GM21390 (cell line): ENCODE measurements around the gene GTPBP1.

Experiments
- ATAC-seq: cut with Tn5 transposase; IDR thresholded peaks from one replicate; pipeline ENCODE4 v1.9.1; 2021; ENCODE audit not compliant: unreplicated experiment

Gene GTPBP1

DNA sequence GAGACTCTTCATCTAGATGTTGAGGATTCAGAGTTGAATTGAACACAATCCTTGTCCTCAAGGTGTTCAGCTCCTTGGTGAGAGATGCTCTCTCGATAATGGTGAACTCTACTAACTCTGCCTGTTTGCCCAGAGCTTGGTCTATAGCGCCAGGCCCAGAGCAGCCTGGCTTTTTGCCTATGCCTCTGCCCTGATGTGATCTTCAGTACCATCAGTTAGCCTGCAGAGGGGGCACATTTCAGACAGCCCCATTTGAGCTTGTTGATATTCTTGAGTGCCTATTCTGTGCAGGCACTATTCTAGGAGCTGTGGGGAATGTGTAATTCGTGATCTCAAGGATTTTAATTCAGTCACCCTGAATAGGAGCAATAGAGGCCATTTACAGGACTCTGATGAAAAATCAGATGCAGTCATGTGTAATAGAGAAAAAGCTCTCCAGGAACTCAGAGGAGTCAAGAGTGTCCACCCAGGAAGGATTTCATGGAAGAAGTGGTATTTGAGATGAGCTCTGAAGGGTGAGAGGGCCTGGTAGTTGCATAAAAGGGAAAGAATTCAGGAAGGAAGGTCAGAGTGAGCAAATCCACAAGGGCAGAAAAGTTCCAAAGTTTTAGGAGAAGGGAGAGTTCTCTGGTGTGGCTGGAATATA, 19.3 kb downstream of the GTPBP1 start:
- no peak for ATAC-seq

DNA sequence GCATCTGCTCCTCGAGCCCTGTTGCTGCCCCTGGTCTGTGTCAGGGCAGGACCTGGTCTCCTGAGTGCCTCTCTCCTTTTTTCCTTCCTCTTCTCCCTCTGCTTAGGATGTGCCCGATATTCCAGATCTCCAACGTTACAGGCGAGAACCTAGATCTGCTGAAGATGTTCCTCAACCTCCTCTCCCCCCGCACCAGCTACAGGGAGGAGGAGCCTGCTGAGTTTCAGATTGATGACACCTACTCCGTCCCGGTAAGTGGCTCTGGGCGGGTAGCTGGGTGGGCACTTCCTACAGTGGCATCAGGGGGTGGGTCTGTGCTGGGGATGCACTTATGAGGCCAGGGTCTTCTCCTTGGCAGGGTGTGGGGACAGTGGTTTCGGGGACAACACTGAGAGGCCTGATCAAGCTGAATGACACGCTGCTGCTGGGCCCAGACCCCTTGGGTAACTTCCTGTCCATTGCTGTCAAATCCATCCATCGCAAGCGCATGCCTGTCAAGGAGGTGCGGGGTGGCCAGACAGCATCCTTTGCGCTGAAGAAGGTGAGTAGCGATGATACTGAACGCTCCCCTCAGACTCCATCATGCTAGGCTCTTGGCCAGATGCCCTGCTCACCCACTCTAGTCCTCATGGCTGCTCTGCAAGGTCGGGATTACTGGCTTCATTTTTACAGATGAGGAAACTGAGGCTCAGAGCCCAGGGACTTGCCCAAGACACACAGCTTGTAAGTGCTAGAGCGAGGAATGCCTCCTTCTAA, 20.3 kb downstream of the GTPBP1 start:
- ATAC-seq = no peak

DNA sequence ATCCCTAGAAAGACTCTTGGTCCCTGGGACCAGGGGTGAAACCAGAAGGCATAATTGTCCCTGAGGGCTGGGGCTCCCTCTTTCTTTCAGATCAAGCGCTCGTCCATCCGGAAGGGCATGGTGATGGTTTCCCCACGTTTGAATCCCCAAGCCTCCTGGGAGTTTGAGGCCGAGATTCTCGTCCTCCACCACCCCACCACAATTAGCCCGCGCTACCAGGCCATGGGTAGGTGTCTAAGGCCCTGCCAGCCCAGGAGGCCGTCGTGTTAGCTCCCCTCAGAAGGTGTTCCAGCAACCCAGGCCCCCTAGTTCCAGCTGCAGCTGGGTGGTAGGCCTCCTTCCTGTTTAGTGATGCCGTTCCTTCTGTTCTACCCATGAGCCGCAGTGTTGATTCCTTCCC, 21.4 kb downstream of the GTPBP1 start:
- no peak for ATAC-seq

DNA sequence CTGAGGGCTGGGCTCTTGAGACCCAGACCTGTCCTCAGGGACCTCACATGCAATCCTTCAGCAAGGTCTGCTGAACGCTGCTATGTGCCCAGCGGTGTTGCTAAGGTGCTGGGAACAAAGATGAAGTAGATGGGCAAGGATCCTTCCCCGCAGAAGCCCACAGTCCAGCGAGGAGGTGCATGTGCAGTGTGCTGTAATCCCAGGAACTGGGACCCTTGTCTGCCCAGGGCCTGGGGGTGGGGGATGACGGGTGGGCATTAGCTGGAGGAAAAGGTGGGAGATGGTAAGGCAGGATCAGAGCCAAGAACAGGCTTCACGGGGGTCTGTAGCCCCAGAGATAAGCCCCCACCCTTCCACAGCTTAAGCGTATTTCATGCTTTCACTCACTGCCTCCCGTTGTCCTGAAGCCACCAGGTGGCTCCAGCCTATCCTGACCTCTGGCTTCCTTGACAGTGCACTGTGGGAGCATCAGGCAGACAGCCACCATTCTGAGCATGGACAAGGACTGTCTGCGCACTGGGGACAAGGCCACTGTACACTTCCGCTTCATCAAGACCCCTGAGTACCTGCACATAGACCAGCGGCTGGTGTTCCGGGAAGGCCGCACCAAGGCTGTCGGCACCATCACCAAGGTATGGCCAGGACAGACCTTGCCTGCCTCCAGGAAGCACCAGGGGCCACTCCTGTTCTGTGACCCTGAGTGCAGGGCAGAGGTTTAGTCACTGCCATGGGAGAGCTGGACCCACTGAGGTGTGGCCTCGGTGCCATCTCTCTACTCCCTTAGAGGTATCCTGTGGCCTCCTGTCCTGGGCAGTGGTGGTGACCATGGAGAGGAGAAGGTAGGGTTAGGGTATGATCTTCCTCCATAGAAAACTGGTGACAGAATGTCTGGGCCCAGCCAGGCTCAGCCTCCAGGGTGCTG, 22.0 kb downstream of the GTPBP1 start:
- no peak for ATAC-seq

DNA sequence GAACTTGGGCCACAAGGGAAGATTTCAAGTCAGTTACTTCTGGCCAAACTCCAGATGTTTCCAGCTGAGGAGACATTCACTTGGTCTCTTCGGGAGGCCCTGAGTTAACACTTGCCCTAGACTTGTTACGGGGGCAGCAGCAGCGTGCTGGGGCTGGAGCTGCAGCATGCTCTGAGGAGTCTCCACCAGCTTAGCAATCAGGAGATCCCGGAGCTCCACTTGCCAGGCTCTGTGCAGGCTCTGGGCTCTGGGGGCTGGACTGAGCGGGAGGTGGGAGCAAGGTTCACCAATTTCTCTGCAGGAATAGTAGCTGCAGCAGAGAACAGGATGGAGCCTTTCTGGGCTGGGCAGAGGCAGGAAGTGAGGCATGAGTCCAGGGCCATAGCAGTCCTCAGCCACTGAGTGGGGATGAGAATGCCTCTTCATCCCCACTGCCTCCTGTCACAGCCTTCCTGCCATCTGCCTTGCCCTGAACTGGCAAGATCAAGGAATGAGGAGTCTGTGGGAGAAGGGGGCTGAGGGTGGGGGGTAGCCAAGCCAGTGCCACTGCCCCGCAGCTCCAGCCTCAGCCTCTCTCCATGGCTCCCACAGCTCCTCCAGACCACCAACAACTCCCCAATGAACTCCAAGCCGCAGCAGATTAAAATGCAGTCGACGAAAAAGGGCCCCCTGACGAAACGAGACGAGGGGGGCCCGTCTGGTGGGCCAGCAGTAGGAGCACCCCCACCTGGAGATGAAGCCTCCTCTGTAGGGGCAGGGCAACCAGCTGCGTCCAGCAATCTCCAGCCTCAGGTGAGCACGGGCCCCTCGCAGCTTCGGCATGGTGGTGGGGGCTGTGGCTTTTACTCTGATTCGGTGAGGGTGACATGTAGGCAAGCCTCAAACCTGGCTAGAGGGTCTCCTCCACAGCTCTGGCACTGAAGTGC, 23.4 kb downstream of the GTPBP1 start:
- no peak for ATAC-seq

DNA sequence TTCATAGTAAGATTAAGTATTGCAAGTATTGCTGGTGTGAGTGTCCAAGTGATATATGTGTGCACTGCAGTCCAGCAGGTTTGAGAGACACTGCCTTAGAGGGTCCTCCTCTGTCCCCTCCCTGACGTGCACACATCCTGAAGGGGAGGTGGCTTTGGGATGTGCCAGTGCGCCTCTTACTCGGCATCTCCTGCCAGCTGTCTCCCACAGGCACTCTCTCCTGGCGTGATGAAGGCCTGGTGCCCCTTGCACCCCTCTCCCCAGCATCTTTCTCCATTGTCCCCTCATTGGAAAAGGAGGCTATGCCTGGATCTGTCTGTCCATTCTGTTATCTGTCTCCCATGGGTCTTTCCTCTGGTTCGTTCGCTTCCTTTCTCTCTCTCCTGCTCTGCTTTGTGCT, 24.2 kb downstream of the GTPBP1 start:
- ATAC-seq = no peak

DNA sequence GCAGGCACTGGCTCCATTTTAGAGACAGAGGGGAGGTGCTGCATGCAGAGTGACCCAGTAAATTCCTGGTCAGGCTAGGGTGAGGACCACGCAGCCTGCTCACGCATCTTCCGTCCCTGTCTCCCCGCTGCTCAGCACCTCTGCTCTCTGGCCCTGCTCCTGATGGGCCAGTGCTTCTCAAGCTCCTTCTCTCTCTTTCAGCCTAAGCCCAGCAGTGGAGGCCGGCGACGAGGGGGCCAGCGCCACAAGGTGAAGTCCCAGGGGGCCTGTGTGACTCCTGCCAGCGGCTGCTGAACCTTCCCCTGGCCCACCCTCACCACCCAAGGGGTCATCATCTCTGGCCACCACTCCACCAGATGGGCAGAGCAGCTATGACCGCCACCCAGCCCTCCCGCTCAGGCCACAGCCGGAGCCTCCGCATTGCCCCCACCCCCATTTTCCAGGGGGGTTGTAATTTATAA, 24.7 kb downstream of the GTPBP1 start:
- ATAC-seq = no peak

DNA sequence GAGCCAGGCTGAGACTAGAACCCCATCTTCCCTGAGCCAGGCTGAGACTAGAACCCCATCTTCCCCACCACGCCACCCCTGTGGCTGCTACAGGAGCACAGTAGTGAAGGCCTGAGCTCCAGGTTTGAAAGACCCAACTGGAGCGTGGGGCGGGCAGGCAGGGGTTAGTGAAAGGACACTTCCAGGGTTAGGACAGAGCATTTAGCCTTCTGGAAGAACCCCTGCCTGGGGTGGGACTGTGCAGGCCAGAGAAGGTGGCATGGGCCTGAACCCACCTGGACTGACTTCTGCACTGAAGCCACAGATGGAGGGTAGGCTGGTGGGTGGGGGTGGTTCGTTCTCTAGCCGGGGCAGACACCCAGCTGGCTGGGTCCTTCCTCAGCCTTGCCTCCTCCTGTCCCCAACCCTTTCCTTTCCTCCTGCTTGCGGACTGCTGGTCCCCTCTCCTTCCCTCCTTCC, 26.0 kb downstream of the GTPBP1 start:
- ATAC-seq = no peak

DNA sequence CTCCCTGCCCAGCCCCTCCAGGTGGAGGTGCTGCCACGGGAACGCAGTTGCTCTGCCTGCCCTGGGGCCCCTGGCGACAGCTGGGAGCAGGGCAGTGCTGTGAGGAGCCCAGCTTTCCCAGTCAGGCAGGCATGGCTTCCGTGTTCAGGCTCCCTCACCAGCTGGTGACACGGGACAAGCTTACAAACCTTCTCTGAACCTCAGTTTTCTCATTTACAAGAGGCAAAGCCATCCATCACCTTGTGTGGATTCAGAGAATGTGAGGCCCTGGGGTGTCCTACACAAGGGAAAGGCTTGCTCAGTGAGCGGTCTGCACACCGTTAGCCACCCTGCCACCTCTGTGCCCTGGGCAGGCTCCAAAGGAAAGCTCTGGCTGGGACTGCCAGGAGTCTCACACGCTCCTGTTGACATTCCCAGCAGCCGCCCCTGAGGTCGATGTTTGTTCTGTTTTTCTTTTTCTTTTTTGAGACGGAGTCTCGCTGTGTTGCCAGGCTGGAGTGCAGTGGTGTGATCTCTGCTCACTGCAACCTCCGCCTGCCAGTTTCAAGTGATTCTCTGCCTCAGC, 26.6 kb downstream of the GTPBP1 start:
- ATAC-seq = no peak

DNA sequence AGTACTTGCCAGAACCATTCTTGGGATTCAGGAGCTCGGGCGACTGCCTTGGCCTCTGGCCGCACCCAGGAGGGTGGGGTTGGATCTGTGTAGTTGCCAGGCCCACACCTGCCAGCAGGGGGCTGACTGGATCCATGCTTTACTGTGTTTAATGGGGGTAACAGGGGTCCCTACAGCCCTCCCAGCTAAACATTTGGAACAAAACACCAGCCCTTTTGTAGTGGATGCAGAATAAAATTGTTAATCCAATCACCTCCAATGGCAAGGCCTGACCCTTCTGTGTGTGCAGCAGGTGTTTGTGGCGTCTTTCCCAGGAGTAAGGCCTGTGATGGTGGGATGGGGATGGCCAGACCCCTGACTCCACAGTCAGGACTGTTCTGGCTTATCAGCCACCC, 27.6 kb downstream of the GTPBP1 start:
- no peak for ATAC-seq

DNA sequence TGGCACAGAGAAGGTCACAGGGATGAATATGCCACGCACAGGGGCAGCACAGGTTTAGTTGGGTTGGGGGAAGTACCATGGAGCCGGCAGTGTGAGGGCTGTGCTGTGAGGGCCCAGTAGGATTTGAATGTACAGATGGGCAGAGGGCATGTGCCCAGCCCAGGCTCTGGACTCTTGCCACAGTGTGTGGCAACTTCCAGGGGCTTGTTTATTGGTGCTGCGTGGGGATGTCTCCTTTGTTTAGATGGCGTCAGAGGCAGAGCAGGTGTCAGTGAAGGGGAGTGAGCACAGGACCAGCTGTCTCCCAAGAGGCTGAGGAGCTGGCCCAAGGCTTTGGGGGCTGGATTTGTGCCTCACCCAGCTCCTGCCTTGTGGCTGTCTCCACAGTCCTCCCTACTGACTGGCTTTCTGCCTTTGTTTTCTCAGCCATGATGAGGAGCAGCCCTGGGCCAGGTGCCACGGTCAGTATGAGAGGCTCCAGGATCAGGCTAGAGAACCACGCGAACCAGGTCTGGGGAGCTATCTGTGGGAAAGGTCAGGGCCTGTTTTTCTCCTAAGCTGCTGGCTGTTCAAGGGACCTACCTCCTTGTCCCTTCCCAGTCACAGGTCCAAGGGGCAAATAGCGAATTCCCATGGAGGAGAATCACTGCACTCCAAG, 28.1 kb downstream of the GTPBP1 start:
- no peak for ATAC-seq

DNA sequence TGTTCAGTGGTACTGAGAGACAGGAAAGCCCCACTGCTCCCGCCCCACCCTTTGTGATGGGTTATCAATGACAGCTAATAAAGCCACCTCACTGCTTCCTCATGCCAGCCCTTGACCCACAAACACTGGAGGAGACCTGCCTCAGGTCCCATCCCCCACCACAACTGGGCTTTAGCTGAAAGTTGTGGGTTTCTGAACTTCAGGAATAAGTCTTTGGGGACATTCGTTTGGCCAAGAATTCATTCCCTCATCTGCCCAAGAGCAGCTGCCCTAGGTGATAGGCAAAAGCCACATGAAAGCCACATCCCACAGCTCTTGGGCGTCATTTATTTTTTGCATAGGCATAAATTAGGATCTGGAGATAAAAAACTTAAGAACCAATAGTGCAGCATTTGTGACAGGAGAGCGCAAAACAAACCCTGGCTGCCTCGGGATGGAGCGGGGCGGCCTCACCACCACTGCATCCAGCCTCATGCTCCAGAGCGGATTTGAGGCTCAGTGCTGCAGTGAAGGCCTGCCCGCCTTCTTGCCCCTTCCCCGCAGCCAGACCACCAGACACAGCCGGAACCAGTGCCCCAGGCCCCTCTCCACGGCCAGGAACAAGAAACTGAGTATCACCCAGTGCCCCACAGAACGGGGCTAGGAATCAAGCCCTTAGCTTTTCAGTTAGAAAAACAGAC, 28.8 kb downstream of the GTPBP1 start:
- no peak for ATAC-seq

DNA sequence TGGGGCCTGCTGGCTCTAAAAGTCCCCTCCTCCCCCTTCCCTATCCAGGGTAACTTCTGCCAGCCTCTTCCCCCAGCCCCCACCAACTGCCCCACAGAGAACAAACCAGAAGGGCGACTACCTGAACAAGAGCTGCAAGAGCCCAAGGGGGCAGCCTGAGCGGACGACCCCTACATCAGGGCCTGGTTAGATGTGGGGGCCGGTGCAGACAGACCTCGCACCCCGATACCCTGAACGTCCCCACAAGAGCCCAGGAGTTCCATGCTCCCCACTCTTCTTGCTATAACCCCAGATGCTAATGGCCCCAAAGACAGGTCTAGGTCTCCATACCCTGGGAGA, 29.4 kb downstream of the GTPBP1 start:
- ATAC-seq = no peak

DNA sequence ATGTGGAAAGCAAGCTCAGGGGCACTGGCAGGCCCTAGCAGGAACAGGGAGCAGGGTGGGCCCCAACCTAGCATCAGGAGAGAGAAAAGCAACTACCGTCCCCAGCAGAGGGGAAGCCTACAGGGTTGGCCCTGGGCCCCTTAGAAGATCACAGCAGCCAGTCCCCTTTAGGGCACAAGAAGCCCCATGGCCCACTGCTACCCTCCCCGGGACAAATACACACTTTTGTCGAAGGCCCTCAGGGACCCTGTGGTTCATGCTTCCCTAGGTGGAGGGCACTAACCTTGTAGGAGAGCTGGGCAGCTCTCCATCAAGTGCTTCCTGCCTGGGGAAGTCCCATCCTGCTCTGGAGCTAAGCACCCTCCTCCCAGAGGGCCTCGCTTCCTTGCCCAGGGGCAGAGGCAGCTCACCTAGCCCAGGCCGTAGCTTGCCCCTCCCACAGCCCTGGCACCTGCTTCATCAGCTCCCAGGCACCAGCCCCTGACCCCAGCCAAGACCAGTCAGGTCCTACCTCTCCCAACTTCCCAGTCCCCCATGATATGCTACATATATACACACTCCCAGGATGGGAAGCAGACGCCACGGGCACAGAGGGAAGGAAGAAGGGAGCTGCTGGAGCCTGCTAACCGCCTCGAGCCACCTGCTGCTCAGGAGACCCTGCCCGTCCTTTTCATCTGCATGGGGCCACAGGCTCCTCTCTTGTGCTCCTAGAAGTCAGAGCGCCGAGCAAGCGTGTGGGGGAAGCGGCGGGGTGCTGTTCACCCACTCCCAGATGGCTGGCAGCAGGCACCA, 29.9 kb downstream of the GTPBP1 start:
- no peak for ATAC-seq

DNA sequence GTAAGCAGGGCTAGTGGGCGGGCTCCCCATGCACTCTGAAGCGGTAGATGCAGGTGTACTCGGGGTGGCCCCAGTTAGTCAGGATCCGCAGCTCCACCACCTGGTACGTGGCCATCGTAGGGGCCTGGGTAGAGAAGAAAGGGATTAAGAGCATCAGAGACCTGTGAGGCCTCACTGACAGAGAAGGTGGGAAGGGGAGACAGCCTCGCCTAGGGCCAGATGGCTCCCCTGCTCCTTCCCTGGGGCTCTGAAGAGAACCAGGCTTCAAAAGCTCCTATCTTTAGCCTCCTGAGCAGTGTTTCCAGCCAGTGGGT, 30.5 kb downstream of the GTPBP1 start:
- no peak for ATAC-seq

DNA sequence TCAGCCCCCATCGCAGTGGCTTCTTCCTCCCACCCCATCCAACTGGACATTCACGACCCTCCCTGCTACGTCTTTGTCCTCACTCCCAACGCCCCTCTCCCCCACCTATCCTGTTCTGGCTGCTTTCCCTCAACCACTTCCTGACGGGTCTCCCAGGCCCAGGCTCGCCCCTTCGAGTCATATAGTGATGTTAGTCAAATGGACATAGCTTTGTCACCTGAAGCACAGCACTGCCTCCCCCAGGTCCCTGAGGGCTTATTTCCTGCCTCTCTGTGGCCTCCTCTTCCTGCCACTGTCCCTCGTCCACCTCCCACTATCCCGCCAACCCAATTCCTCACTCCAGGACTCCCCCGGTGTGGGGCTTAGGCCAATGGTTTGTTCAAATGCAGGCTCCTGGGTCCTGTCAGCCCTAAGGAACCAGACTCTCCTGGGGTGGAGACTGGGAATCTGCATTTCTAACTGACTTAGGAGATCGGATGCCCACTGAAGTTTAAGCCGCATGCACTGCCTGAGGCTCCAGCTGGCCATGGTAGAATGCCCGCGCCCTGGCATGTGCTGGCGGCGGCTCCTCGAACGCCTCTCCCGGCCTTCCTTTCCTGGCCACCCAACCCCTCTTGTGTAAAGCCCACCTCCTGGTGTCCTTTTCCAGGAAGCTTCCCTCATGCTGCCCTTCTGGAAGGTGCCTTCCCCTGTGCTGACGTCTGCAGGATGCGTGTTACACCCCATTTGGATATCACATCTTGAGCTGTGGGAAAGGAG, 31.7 kb downstream of the GTPBP1 start:
- ATAC-seq = no peak

DNA sequence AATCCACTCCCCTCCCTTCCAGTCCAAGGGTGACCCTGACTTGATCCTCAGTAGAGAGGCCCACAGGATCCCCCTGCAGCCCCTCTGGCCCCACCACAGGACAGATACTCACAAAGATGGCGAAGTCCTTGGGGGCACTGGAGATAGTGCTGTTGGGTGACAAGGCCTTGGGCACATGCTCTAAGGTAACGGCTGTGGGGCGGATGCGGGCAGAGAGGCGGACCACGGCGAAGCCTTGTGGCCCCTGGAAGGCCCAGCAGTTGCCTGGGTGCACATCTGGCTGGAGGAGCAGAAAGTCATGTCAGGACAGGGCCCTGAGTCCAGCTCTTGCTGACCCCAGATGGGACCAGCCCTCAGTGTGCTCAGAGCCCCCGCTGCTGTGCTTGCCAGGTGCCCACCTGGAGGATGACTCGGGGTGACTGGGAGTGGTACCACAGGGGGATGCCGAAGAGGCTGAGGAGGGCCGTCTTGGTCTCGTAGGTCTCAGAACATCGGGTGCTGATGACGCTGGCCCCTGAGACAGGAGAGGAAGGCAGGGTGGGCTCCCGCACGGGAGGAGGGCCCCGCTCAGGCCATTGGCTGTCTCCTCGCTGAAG, 32.8 kb downstream of the GTPBP1 start:
- no peak for ATAC-seq
